ENCODE data around the gene EML6.

EML6 gene

GRCh38 chr2:54977149-54977548 is 253.7 kb downstream of the EML6 start:
- Histone ChIP-seq H3K9ac (ENCODE audit: low read length) (no peak overlapping the region), H3K36me3 (replicated peaks; ENCODE audit: low read depth, low read length) (peaks cover 4% of the 10 kb centered on the region), H3K4me3 (ENCODE audit: low read length) (no peak overlapping the region), H2AFZ (ENCODE audit: low read depth, low read length) (no peak overlapping the region), H3K79me2 (ENCODE audit: low read length) (no peaks in the 10 kb centered on the region), H3K9me3 (ENCODE audit: insufficient read depth, low read length) (no peaks in the 10 kb centered on the region), H3K27ac (ENCODE audit: low read length) (no peak overlapping the region), H3K4me2 (ENCODE audit: low read length) (no peak overlapping the region), H3K4me1 (ENCODE audit: low read length) (no peaks in the 10 kb centered on the region), H3K27me3 (ENCODE audit: low read depth, low read length) (no peaks in the 10 kb centered on the region), H4K20me1 (ENCODE audit: insufficient read depth, low read length) (peaks cover 24% of the 10 kb centered on the region)
- TF ChIP-seq, protein P1, sequence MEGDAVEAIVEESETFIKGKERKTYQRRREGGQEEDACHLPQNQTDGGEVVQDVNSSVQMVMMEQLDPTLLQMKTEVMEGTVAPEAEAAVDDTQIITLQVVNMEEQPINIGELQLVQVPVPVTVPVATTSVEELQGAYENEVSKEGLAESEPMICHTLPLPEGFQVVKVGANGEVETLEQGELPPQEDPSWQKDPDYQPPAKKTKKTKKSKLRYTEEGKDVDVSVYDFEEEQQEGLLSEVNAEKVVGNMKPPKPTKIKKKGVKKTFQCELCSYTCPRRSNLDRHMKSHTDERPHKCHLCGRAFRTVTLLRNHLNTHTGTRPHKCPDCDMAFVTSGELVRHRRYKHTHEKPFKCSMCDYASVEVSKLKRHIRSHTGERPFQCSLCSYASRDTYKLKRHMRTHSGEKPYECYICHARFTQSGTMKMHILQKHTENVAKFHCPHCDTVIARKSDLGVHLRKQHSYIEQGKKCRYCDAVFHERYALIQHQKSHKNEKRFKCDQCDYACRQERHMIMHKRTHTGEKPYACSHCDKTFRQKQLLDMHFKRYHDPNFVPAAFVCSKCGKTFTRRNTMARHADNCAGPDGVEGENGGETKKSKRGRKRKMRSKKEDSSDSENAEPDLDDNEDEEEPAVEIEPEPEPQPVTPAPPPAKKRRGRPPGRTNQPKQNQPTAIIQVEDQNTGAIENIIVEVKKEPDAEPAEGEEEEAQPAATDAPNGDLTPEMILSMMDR (IDR thresholded peaks at IDR 0.05; ENCODE audit: low read depth, low read length) = no peak
- TF ChIP-seq EZH2phosphoT487 (IDR thresholded peaks at IDR 0.05; ENCODE audit: low read depth) = no peak

GRCh38 chr2:54979321-54980044 is 256.0 kb downstream of the EML6 start:
- H3K79me2 ChIP-seq (ENCODE audit: low read length) = no peaks in the 10 kb centered on the region
- H2AFZ ChIP-seq (ENCODE audit: low read depth, low read length) = no peak overlapping the region
- no peak overlapping the region for H3K4me3 ChIP-seq (ENCODE audit: low read length)
- no peaks in the 10 kb centered on the region for H3K27me3 ChIP-seq (ENCODE audit: low read depth, low read length)
- peaks cover 14% of the 10 kb centered on the region for H4K20me1 ChIP-seq (ENCODE audit: insufficient read depth, low read length)
- no peak overlapping the region for H3K27ac ChIP-seq (ENCODE audit: low read length)
- no peaks in the 10 kb centered on the region for H3K4me1 ChIP-seq (ENCODE audit: low read length)
- no peaks in the 10 kb centered on the region for H3K9me3 ChIP-seq (ENCODE audit: insufficient read depth, low read length)
- H3K4me2 ChIP-seq (ENCODE audit: low read length) = no peak overlapping the region
- H3K36me3 ChIP-seq (replicated peaks; ENCODE audit: low read depth, low read length) = peaks cover 6% of the 10 kb centered on the region
- no peak overlapping the region for H3K9ac ChIP-seq (ENCODE audit: low read length)
- TF ChIP-seq, protein P1 (IDR thresholded peaks at IDR 0.05; ENCODE audit: low read depth, low read length) = no peak
- TF ChIP-seq EZH2phosphoT487 (IDR thresholded peaks at IDR 0.05; ENCODE audit: low read depth) = no peak

DNA sequence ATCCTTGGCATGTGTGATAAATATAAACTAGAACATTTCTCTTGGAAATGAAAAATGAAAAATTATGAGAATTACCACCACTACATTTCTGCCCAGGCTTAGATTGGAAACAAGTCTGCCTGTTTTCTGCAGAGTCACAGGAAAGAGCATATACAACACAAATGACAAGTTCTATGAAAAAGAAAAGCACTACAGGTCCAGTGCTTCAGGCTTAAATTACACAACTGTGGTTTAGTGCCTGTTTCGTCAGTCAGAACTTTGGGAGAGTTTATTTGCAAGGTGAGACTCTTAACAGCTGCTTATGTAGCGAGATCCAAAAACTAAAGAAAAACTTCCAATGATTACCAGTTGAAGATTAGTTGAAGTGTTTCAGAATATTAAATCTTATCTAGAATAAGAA is 257.9 kb downstream of the EML6 start:
- H3K4me3 ChIP-seq (ENCODE audit: low read length) = no peak overlapping the region
- peaks cover 7% of the 10 kb centered on the region for H4K20me1 ChIP-seq (ENCODE audit: insufficient read depth, low read length)
- H3K4me2 ChIP-seq (ENCODE audit: low read length) = no peak overlapping the region
- no peaks in the 10 kb centered on the region for H3K4me1 ChIP-seq (ENCODE audit: low read length)
- H3K79me2 ChIP-seq (ENCODE audit: low read length) = no peaks in the 10 kb centered on the region
- TF ChIP-seq, protein P1 (IDR thresholded peaks at IDR 0.05; ENCODE audit: low read depth, low read length) = no peak
- TF ChIP-seq EZH2phosphoT487 (IDR thresholded peaks at IDR 0.05; ENCODE audit: low read depth) = no peak
- H3K27me3 ChIP-seq (ENCODE audit: low read depth, low read length) = no peaks in the 10 kb centered on the region
- peaks cover 6% of the 10 kb centered on the region for H3K36me3 ChIP-seq (replicated peaks; ENCODE audit: low read depth, low read length)
- H2AFZ ChIP-seq (ENCODE audit: low read depth, low read length) = no peak overlapping the region
- no peak overlapping the region for H3K9ac ChIP-seq (ENCODE audit: low read length)
- H3K9me3 ChIP-seq (ENCODE audit: insufficient read depth, low read length) = no peaks in the 10 kb centered on the region
- H3K27ac ChIP-seq (ENCODE audit: low read length) = no peak overlapping the region

GRCh38 chr2:54983345-54984220 is 260.1 kb downstream of the EML6 start:
- Histone ChIP-seq H3K9me3 (ENCODE audit: insufficient read depth, low read length) (no peaks in the 10 kb centered on the region), H3K9ac (ENCODE audit: low read length) (no peak overlapping the region), H2AFZ (ENCODE audit: low read depth, low read length) (no peak overlapping the region), H3K79me2 (ENCODE audit: low read length) (0 out of 2 replicates have a peak, but pooled peaks cover under 1% of the 10 kb centered on the region), H3K4me1 (ENCODE audit: low read length) (no peaks in the 10 kb centered on the region), H3K36me3 (replicated peaks; ENCODE audit: low read depth, low read length) (peaks cover 6% of the 10 kb centered on the region), H3K4me3 (ENCODE audit: low read length) (no peak overlapping the region), H3K27ac (ENCODE audit: low read length) (no peak overlapping the region), H3K27me3 (ENCODE audit: low read depth, low read length) (no peaks in the 10 kb centered on the region), H4K20me1 (ENCODE audit: insufficient read depth, low read length) (peaks cover 4% of the 10 kb centered on the region; the same call in 1 of the 2 replicates), H3K4me2 (ENCODE audit: low read length) (no peak overlapping the region)
- TF ChIP-seq, protein P1 (IDR thresholded peaks at IDR 0.05; ENCODE audit: low read depth, low read length) = no peak
- no peak for TF ChIP-seq EZH2phosphoT487 (IDR thresholded peaks at IDR 0.05; ENCODE audit: low read depth)
